CD14-positive monocyte (primary cell): ENCODE measurements around the gene ODC1. TPM values are rescaled to one million over a fixed set of nuclear protein-coding genes. Genes with fewer than 3 reads are reported as not detected.

Source experiments
- DNase-seq, 3 donors: peaks; one replicate each; pipeline ENCODE4 v3.0.0-alpha.2; 2011 to 2022
- H2AFZ ChIP-seq: 2 replicates; pipeline ENCODE4 v1.6.0; 2012; ENCODE audit warnings: mild to moderate bottlenecking, low read depth, low read length, inconsistent platforms; ENCODE audit not compliant: insufficient read depth, poor library complexity, severe bottlenecking
- H3K27ac ChIP-seq, 2 donors: 1 replicate in 1 of 2; 2 replicates in 1 of 2; pipeline ENCODE4 v1.5.1; 2012 to 2013; ENCODE audit warnings: low read length in 2 of 2, control low read depth in 1 of 2, inconsistent platforms in 1 of 2, low read depth in 1 of 2, mild to moderate bottlenecking in 1 of 2
- H3K27me3 ChIP-seq, 2 donors: one replicate each; pipeline versions ENCODE4 v1.6.0 to v1.6.1; 2011 to 2013; ENCODE audit warnings: low read length in 2 of 2; ENCODE audit not compliant: control insufficient read depth in 2 of 2, insufficient read depth in 2 of 2
- H3K36me3 ChIP-seq, 2 donors: replicated peaks in 1 of 2; 1 replicate in 1 of 2; 2 replicates in 1 of 2; pipeline versions ENCODE4 v1.5.1 to v1.6.1; 2012 to 2013; ENCODE audit warnings: low read length in 2 of 2, control low read depth in 1 of 2, inconsistent platforms in 1 of 2, mild to moderate bottlenecking in 1 of 2; ENCODE audit not compliant: insufficient read depth in 2 of 2, control insufficient read depth in 1 of 2
- H3K4me1 ChIP-seq, 2 donors: 1 replicate in 1 of 2; 2 replicates in 1 of 2; pipeline versions ENCODE4 v1.5.1 to v1.6.1; 2012 to 2013; ENCODE audit warnings: low read length in 2 of 2, control low read depth in 1 of 2, inconsistent platforms in 1 of 2, mild to moderate bottlenecking in 1 of 2, moderate library complexity in 1 of 2; ENCODE audit not compliant: insufficient read depth in 2 of 2, control insufficient read depth in 1 of 2
- H3K4me2 ChIP-seq: replicated peaks from 2 replicates; pipeline ENCODE3; 2012; ENCODE audit warnings: low read length, moderate library complexity, mild to moderate bottlenecking; ENCODE audit not compliant: poor library complexity, severe bottlenecking; ENCODE audit errors: extremely low read depth
- H3K4me3 ChIP-seq, 3 experiments: fragments of 200-600 bp in 1 of 3; sonication (generic) in 1 of 3; replicated peaks in 1 of 3; 1 replicate in 2 of 3; 2 replicates in 1 of 3; pipeline ENCODE4 v1.5.1; 2011 to 2013; ENCODE audit warnings: low read length in 3 of 3, mild to moderate bottlenecking in 3 of 3, control low read depth in 2 of 3, low read depth in 2 of 3, inconsistent platforms in 1 of 3, moderate library complexity in 1 of 3
- H3K79me2 ChIP-seq: 2 replicates; pipeline ENCODE4 v1.6.0; 2012; ENCODE audit warnings: mild to moderate bottlenecking, control low read depth, inconsistent platforms, low read length, moderate library complexity; ENCODE audit not compliant: insufficient read depth
- H3K9ac ChIP-seq: 2 replicates; pipeline ENCODE4 v1.6.0; 2017; ENCODE audit warnings: low read length, mild to moderate bottlenecking; ENCODE audit not compliant: insufficient read depth, poor library complexity, severe bottlenecking
- H3K9me3 ChIP-seq, 2 donors: replicated peaks in 1 of 2; 1 replicate in 1 of 2; 2 replicates in 1 of 2; pipeline versions ENCODE4 v1.5.1 to v1.6.1; 2012 to 2013; ENCODE audit warnings: low read length in 2 of 2, control low read depth in 1 of 2; ENCODE audit not compliant: control insufficient read depth in 1 of 2, insufficient read depth in 1 of 2
- H4K20me1 ChIP-seq: 2 replicates; pipeline ENCODE4 v1.6.0; 2012; ENCODE audit warnings: mild to moderate bottlenecking, low read length, control low read depth, moderate library complexity; ENCODE audit not compliant: insufficient read depth
- H3K27ac Mint-ChIP-seq, 7 donors: one replicate each; pipeline ENCODE4 v1.8.0; 2020; ENCODE audit warnings: mild to moderate bottlenecking in 7 of 7, mixed read lengths in 7 of 7, moderate library complexity in 6 of 7, inconsistent platforms in 2 of 7
- H3K27me3 Mint-ChIP-seq, 3 donors: one replicate each; pipeline ENCODE4 v1.8.0; 2021 to 2022; ENCODE audit warnings: low read depth in 3 of 3, mild to moderate bottlenecking in 3 of 3, mixed read lengths in 3 of 3, moderate library complexity in 3 of 3, inconsistent platforms in 1 of 3
- H3K36me3 Mint-ChIP-seq, 2 donors: one replicate each; pipeline ENCODE4 v1.8.0; 2020; ENCODE audit warnings: mixed read lengths in 2 of 2, inconsistent platforms in 1 of 2, mild to moderate bottlenecking in 1 of 2
- H3K4me1 Mint-ChIP-seq: one replicate; pipeline ENCODE4 v1.8.0; 2020; ENCODE audit warnings: mild to moderate bottlenecking, mixed read lengths
- H3K4me3 Mint-ChIP-seq, 2 donors: one replicate each; pipeline ENCODE4 v1.8.0; 2020; ENCODE audit warnings: mild to moderate bottlenecking in 2 of 2, mixed read lengths in 2 of 2, moderate library complexity in 1 of 2
- H3K9me3 Mint-ChIP-seq, 7 donors: one replicate each; pipeline ENCODE4 v1.8.0; 2020 to 2022; ENCODE audit warnings: mixed read lengths in 7 of 7, mild to moderate bottlenecking in 6 of 7, moderate library complexity in 6 of 7, inconsistent platforms in 2 of 7
- CTCF ChIP-seq: fragments of 200-600 bp; IDR thresholded peaks from one replicate; pipeline ENCODE4 v1.8.0; 2022; ENCODE audit warnings: antibody characterized with exemption, mild to moderate bottlenecking
- WGBS: methylation state at CpG from one replicate; pipeline ENCODE4 v1.1.5; 2013; ENCODE audit warnings: missing lambda C conversion rate; ENCODE audit not compliant: insufficient coverage; 5-methylcytosine and 5-hydroxymethylcytosine counted together
- intact Hi-C, 2 donors: fragments of 100-400 bp; cut with micrococcal nuclease; formaldehyde crosslinking; loops; one replicate each; pipeline versions ENCODE4 v1.15.0 to v1.15.1; 2023
- polyA plus RNA-seq, 3 donors: library from polyadenylated mRNA; depleted of rRNA in 1 of 3; unstranded in 2 of 3; stranded (reverse) in 1 of 3; fragments of 300-500 nt in 2 of 3; fragments of >200 nt in 1 of 3; fragmentation: Illumina TruSeq in 2 of 3; gene quantifications; 1 replicate in 2 of 3; 2 replicates in 1 of 3; pipeline ENCODE4 v1.2.3, GENCODE V29; 2012 to 2021

ODC1 gene
- polyA plus RNA-seq, 3 donors = 22.7 to 27.3 (median 23.6) TPM

DNA sequence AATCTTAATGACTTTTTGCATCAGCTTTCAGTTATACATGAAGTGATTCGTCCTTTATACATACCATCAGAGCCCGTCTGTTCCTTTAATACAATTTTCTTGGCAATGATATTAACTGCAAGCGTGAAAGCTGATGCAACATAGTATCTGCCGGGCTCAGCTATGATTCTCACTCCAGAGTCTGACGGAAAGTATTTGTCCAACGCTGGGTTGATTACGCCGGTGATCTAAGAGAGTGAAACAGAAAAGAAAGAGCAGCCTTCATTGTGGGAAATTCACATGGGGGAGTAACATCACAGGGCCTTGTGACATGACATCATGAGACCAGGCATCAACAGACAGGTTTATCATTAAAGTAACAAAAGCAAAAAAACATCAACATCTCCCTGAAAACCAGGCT is 6.2 kb downstream of the ODC1 start:
- Histone ChIP-seq H3K4me3 (no peak overlapping the region), H3K79me2 (peaks cover 15% of the 10 kb centered on the region), H3K27ac (no peak overlapping the region), H4K20me1 (peaks cover 16% of the 10 kb centered on the region), H2AFZ (no peak overlapping the region), H3K9ac (no peak overlapping the region), H3K4me2 (no peak overlapping the region), H3K9me3 (no peaks in the 10 kb centered on the region), H3K36me3 (peaks cover 49 to 59% of the 10 kb centered on the region in 2 donors), H3K4me1 (peaks cover 22 to 23% of the 10 kb centered on the region in 2 donors), H3K27me3 (no peaks in the 10 kb centered on the region)
- intact Hi-C loops = loop anchor here (10.0 kb wide), 1 partner anchor 487 kb away; the partner anchor contains the start of gene GRHL1 (in 2 of the 2)
- no peak overlapping the region for H3K27ac Mint-ChIP-seq
- peaks cover 62 to 63% of the 10 kb centered on the region in 2 donors for H3K36me3 Mint-ChIP-seq
- H3K9me3 Mint-ChIP-seq = no peaks in the 10 kb centered on the region
- peaks cover 19% of the 10 kb centered on the region for H3K4me1 Mint-ChIP-seq
- DNase-seq = no peak
- no peak overlapping the region for H3K4me3 Mint-ChIP-seq
- WGBS = 91% methylated on average over 4 of the region's 8 CpGs
- no peaks in the 10 kb centered on the region for H3K27me3 Mint-ChIP-seq
- no peak for TF ChIP-seq CTCF

- no peak for TF ChIP-seq CTCF
- no peak for DNase-seq
- H3K4me1 Mint-ChIP-seq = peaks cover 14% of the 10 kb centered on the region
- no CpG with 5 or more reads among the region's 6 CpGs for WGBS
- no peak overlapping the region for H3K4me3 Mint-ChIP-seq
- H3K27ac Mint-ChIP-seq = no peak overlapping the region
- H3K27me3 Mint-ChIP-seq = peaks cover 0 to under 1% (median 0%) of the 10 kb centered on the region in 3 donors
- Histone ChIP-seq H3K36me3 (peaks cover 49 to 59% of the 10 kb centered on the region in 2 donors), H3K4me3 (no peak overlapping the region), H3K27ac (no peak overlapping the region), H2AFZ (no peak overlapping the region), H3K9me3 (no peaks in the 10 kb centered on the region), H3K79me2 (peaks cover 4% of the 10 kb centered on the region), H4K20me1 (peaks cover 8% of the 10 kb centered on the region), H3K4me1 (peaks cover 11 to 12% of the 10 kb centered on the region in 2 donors), H3K4me2 (no peak overlapping the region), H3K27me3 (no peaks in the 10 kb centered on the region), H3K9ac (no peak overlapping the region)
- peaks cover 62 to 63% of the 10 kb centered on the region in 2 donors for H3K36me3 Mint-ChIP-seq
- no peaks in the 10 kb centered on the region for H3K9me3 Mint-ChIP-seq
- intact Hi-C loops = loop anchor here (10.0 kb wide), 1 partner anchor 486 kb away; the partner anchor contains the start of gene GRHL1 (in 2 of the 2)
Measured at GRCh38 chr2:10440736-10441135, 7.4 kb downstream of the ODC1 start.
